ENCODE results near the gene THAP11.

Gene THAP11

GRCh38 chr16:67885976-67886375 lies 43.9 kb downstream of the THAP11 start:
- DNase-seq: no peak

- DNase-seq: no peak
These were observed 44.3 kb downstream of the THAP11 start for GRCh38 chr16:67886387-67886786.

- no peak for DNase-seq
These were observed 46.2 kb downstream of the THAP11 start for GRCh38 chr16:67888331-67888730.

GRCh38 chr16:67892375-67892774 lies 50.3 kb downstream of the THAP11 start:
- no peak for DNase-seq

GRCh38 chr16:67892899-67893742 lies 51.0 kb downstream of the THAP11 start, which contains the start of gene PSKH1:
Gene PSKH1 (plus strand): TSS chr16:67893254. CDS start chr16:67908750, 15,496 bp downstream.
- DNase-seq: peak; percentile 94

Measured in CD4-positive, alpha-beta T cell treated with Interleukin-12 subunit alpha and Interleukin-12 subunit beta, for 1 hour (primary cell).